GM19467 (cell line): ENCODE measurements around the gene ING2.
"Not testable (repeated sequence)": the region's sequence is repeated elsewhere in the genome, so short reads cannot be mapped to it uniquely, and the experiment has no call there.

Source experiments
- ATAC-seq: cut with Tn5 transposase; IDR thresholded peaks from one replicate; pipeline ENCODE4 v1.9.1; 2021; ENCODE audit warnings: mild to moderate bottlenecking, moderate library complexity; ENCODE audit not compliant: unreplicated experiment

The ING2 gene

GRCh38 chr4:183504930-183505610, at the start of gene ING2:
TSS of gene ING2 (plus strand) at chr4:183505058. CDS start at chr4:183505196, 138 bp downstream.
- peak; percentile 46 for ATAC-seq

GRCh38 chr4:183455431-183456195, 49.2 kb upstream of the ING2 start:
- no peak for ATAC-seq

- ATAC-seq, result no peak
These were observed 46.9 kb upstream of the ING2 start for GRCh38 chr4:183458005-183458404.

GRCh38 chr4:183463903-183464619, 40.8 kb upstream of the ING2 start:
- ATAC-seq, result not testable (repeated sequence)

GRCh38 chr4:183465879-183466278, 39.0 kb upstream of the ING2 start:
- ATAC-seq, result not testable (repeated sequence)

- ATAC-seq, result no peak
These were observed 37.6 kb upstream of the ING2 start for GRCh38 chr4:183467246-183467645.

GRCh38 chr4:183468210-183469095, 36.4 kb upstream of the ING2 start:
- ATAC-seq, result no peak

GRCh38 chr4:183469285-183469684, 35.6 kb upstream of the ING2 start:
- ATAC-seq, result no peak

- no peak for ATAC-seq
These were observed 34.9 kb upstream of the ING2 start for GRCh38 chr4:183469936-183470335.

- no peak for ATAC-seq
These were observed 34.0 kb upstream of the ING2 start for GRCh38 chr4:183470821-183471220.

- ATAC-seq, result no peak
These were observed 32.7 kb upstream of the ING2 start for GRCh38 chr4:183471946-183472708.

GRCh38 chr4:183478123-183478522, 26.7 kb upstream of the ING2 start:
- ATAC-seq, result no peak

GRCh38 chr4:183478926-183479325, 25.9 kb upstream of the ING2 start:
- no peak for ATAC-seq

- ATAC-seq, result not testable (repeated sequence)
These were observed 22.3 kb upstream of the ING2 start for GRCh38 chr4:183482515-183483095.

GRCh38 chr4:183483997-183484396, 20.9 kb upstream of the ING2 start:
- ATAC-seq, result no peak

- ATAC-seq, result no peak
These were observed 19.3 kb upstream of the ING2 start for GRCh38 chr4:183485411-183486160.

GRCh38 chr4:183492791-183493222, 12.1 kb upstream of the ING2 start:
- no peak for ATAC-seq

- no peak for ATAC-seq
These were observed 11.6 kb upstream of the ING2 start for GRCh38 chr4:183493246-183493645.

- ATAC-seq, result no peak
These were observed 9.7 kb upstream of the ING2 start for GRCh38 chr4:183495184-183495583.
